ENCODE measurements around the gene PRTN3.

DNA sequence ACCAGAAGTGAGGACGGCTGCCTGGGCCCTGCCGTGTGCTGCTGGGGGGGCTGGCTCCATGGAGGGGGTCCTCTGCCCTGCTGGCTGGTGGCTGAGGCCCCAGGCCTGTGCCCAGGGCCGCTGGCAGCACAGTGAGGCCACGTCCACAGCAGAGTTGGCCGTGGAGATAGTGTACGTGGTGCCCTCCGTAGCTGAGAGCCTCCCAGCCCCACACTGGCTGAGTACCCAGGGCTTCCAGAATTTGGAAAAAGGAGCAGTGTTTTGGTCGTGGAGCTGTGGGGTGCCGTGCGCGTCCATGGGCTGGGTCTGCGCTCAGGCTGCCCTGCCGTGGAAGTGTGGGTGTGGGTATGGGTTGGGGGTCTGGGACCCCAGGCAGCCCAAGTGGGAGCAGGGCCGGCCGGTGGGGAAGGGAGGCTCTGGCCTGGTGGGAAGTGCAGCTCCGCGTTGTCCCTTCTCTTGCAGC is 37.7 kb upstream of the PRTN3 start:
- no peak for TF ChIP-seq SP1 (IDR thresholded peaks at IDR 0.05)
- TF ChIP-seq JUND (IDR thresholded peaks at IDR 0.05) = no peak
- TF ChIP-seq, protein P1, sequence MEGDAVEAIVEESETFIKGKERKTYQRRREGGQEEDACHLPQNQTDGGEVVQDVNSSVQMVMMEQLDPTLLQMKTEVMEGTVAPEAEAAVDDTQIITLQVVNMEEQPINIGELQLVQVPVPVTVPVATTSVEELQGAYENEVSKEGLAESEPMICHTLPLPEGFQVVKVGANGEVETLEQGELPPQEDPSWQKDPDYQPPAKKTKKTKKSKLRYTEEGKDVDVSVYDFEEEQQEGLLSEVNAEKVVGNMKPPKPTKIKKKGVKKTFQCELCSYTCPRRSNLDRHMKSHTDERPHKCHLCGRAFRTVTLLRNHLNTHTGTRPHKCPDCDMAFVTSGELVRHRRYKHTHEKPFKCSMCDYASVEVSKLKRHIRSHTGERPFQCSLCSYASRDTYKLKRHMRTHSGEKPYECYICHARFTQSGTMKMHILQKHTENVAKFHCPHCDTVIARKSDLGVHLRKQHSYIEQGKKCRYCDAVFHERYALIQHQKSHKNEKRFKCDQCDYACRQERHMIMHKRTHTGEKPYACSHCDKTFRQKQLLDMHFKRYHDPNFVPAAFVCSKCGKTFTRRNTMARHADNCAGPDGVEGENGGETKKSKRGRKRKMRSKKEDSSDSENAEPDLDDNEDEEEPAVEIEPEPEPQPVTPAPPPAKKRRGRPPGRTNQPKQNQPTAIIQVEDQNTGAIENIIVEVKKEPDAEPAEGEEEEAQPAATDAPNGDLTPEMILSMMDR (IDR thresholded peaks at IDR 0.05; ENCODE audit: low read depth, low read length, missing input control) = no peak
- TF ChIP-seq RAD21 (IDR thresholded peaks at IDR 0.05) = no peak
- TF ChIP-seq, protein P2, sequence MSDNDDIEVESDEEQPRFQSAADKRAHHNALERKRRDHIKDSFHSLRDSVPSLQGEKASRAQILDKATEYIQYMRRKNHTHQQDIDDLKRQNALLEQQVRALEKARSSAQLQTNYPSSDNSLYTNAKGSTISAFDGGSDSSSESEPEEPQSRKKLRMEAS (IDR thresholded peaks at IDR 0.05) = no peak
- TF ChIP-seq, protein P3, sequence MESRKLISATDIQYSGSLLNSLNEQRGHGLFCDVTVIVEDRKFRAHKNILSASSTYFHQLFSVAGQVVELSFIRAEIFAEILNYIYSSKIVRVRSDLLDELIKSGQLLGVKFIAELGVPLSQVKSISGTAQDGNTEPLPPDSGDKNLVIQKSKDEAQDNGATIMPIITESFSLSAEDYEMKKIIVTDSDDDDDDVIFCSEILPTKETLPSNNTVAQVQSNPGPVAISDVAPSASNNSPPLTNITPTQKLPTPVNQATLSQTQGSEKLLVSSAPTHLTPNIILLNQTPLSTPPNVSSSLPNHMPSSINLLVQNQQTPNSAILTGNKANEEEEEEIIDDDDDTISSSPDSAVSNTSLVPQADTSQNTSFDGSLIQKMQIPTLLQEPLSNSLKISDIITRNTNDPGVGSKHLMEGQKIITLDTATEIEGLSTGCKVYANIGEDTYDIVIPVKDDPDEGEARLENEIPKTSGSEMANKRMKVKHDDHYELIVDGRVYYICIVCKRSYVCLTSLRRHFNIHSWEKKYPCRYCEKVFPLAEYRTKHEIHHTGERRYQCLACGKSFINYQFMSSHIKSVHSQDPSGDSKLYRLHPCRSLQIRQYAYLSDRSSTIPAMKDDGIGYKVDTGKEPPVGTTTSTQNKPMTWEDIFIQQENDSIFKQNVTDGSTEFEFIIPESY (IDR thresholded peaks at IDR 0.05) = no peak
- no peak for TF ChIP-seq YY1 (IDR thresholded peaks at IDR 0.05)
- no peak for TF ChIP-seq GABPA (IDR thresholded peaks at IDR 0.05 in 1 of 2, conservative IDR thresholded peaks at IDR 0.05 in 1 of 2)
- TF ChIP-seq, protein P4, sequence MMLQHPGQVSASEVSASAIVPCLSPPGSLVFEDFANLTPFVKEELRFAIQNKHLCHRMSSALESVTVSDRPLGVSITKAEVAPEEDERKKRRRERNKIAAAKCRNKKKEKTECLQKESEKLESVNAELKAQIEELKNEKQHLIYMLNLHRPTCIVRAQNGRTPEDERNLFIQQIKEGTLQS (IDR thresholded peaks at IDR 0.05) = no peak
- no peak for TF ChIP-seq TAF1 (conservative IDR thresholded peaks at IDR 0.05)
- no peak for TF ChIP-seq EGR1 (IDR thresholded peaks at IDR 0.05; ENCODE audit: low read depth in 2 of 2)
- TF ChIP-seq, protein P5, sequence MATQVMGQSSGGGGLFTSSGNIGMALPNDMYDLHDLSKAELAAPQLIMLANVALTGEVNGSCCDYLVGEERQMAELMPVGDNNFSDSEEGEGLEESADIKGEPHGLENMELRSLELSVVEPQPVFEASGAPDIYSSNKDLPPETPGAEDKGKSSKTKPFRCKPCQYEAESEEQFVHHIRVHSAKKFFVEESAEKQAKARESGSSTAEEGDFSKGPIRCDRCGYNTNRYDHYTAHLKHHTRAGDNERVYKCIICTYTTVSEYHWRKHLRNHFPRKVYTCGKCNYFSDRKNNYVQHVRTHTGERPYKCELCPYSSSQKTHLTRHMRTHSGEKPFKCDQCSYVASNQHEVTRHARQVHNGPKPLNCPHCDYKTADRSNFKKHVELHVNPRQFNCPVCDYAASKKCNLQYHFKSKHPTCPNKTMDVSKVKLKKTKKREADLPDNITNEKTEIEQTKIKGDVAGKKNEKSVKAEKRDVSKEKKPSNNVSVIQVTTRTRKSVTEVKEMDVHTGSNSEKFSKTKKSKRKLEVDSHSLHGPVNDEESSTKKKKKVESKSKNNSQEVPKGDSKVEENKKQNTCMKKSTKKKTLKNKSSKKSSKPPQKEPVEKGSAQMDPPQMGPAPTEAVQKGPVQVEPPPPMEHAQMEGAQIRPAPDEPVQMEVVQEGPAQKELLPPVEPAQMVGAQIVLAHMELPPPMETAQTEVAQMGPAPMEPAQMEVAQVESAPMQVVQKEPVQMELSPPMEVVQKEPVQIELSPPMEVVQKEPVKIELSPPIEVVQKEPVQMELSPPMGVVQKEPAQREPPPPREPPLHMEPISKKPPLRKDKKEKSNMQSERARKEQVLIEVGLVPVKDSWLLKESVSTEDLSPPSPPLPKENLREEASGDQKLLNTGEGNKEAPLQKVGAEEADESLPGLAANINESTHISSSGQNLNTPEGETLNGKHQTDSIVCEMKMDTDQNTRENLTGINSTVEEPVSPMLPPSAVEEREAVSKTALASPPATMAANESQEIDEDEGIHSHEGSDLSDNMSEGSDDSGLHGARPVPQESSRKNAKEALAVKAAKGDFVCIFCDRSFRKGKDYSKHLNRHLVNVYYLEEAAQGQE (IDR thresholded peaks at IDR 0.05) = no peak

Data from liver (tissue), 3 donors.